Measurements from ENCODE around the gene APBB3.
A peak's percentile ranks its signal among the peaks of the same experiment; 100 is the strongest.
"Not testable (repeated sequence)": the region's sequence is repeated elsewhere in the genome, so short reads cannot be mapped to it uniquely, and the experiment has no call there.

Gene APBB3

GRCh38 chr5:140564196-140565023, at the start of gene APBB3, which contains the start of gene SLC35A4:
Gene APBB3, minus strand, starts transcription at chr5:140564598. Its CDS starts 353 bp downstream, at chr5:140564245.
Gene SLC35A4, plus strand, starts transcription at chr5:140564828. Its CDS starts 2,342 bp downstream, at chr5:140567170.
- peak; percentile 79 to 100 (median 98) for DNase-seq

GRCh38 chr5:140611020-140611521, 46.7 kb upstream of the APBB3 start:
- peak in 1 of 58 donors; percentile 10 for DNase-seq

GRCh38 chr5:140609126-140609525, 44.7 kb upstream of the APBB3 start:
- peak in 19 of 58 donors; percentile 7 to 76 (median 41) for DNase-seq

- no peak for DNase-seq
These were observed 44.3 kb upstream of the APBB3 start for GRCh38 chr5:140608722-140609121.

- no peak for DNase-seq
These were observed 42.6 kb upstream of the APBB3 start for GRCh38 chr5:140607031-140607430.

GRCh38 chr5:140605879-140606278, 41.5 kb upstream of the APBB3 start:
- DNase-seq: no peak

- DNase-seq: no peak
These were observed 39.3 kb upstream of the APBB3 start for GRCh38 chr5:140603734-140604133.

- not testable (repeated sequence) for DNase-seq
These were observed 39.0 kb upstream of the APBB3 start for GRCh38 chr5:140603446-140603698.

GRCh38 chr5:140602147-140602546, 37.7 kb upstream of the APBB3 start:
- DNase-seq: no peak

- DNase-seq: no peak
These were observed 35.7 kb upstream of the APBB3 start for GRCh38 chr5:140600096-140600495.

GRCh38 chr5:140598836-140599235, 34.4 kb upstream of the APBB3 start:
- DNase-seq: no peak

- peak in 1 of 58 donors; percentile 25 for DNase-seq
These were observed 31.9 kb upstream of the APBB3 start for GRCh38 chr5:140596321-140596741.

GRCh38 chr5:140595538-140596300, 31.3 kb upstream of the APBB3 start:
- DNase-seq: peak in 7 of 58 donors; percentile 8 to 29 (median 18)

GRCh38 chr5:140594169-140594568, 29.8 kb upstream of the APBB3 start:
- no peak for DNase-seq

GRCh38 chr5:140593070-140593469, 28.7 kb upstream of the APBB3 start:
- not testable (repeated sequence) for DNase-seq

GRCh38 chr5:140591747-140592372, 27.5 kb upstream of the APBB3 start:
- DNase-seq: no peak

- DNase-seq: no peak
These were observed 26.5 kb upstream of the APBB3 start for GRCh38 chr5:140590861-140591260.

- DNase-seq: no peak
These were observed 24.1 kb upstream of the APBB3 start for GRCh38 chr5:140588311-140589070.

GRCh38 chr5:140587495-140587894, 23.1 kb upstream of the APBB3 start:
- no peak for DNase-seq

GRCh38 chr5:140579188-140579747, 14.9 kb upstream of the APBB3 start:
- DNase-seq: not testable (repeated sequence)

- no peak for DNase-seq
These were observed 12.4 kb upstream of the APBB3 start for GRCh38 chr5:140576776-140577201.

Measured in anterior cingulate cortex (tissue), 58 donors.